Sciatic nerve (tissue), 2 donors: ENCODE results near the gene RCSD1. TPM values are rescaled to one million over a fixed set of nuclear protein-coding genes. Genes with fewer than 3 reads are reported as not detected.

Source experiments
- ATAC-seq: fragments of 200-7000 bp; cut with Tn5 transposase; one replicate; pipeline ENCODE4 v1.9.1; 2020; ENCODE audit warnings: mild to moderate bottlenecking, moderate library complexity
- DNase-seq: peaks from one replicate; pipeline ENCODE4 v3.0.0-alpha.2; 2020; ENCODE audit warnings: low spot score
- intact Hi-C: fragments of 100-400 bp; cut with DNase I; formaldehyde crosslinking; loops from one replicate; pipeline ENCODE4 v1.14.2; 2022
- total RNA-seq: library from RNA; stranded (reverse); fragmentation: NEBNext Ultra II Directional; extraction: Animal tissue kit (Norgen Biotek cat#: 25700); gene quantifications from one replicate; pipeline ENCODE4 v1.2.1, GENCODE V29; 2021
- donor health status: DM: no; HTN: no; CAD: no.
- donor health status: DM: no; HTN: no; CAD: no.

The RCSD1 gene
- total RNA-seq, 1 donor from 2014 or later = 12.2 TPM

GRCh38 chr1:167635156-167635648 is 5.2 kb downstream of the RCSD1 start:
- intact Hi-C loops = no loop called here
- DNase-seq (no peak), ATAC-seq (peak; percentile 51)

- no peak for DNase-seq
- intact Hi-C loops = no loop called here
- ATAC-seq = no peak
Observed at GRCh38 chr1:167635941-167636340, 5.9 kb downstream of the RCSD1 start.

GRCh38 chr1:167638064-167638463 is 8.0 kb downstream of the RCSD1 start:
- ATAC-seq (no peak), DNase-seq (no peak)
- intact Hi-C loops = no loop called here

- intact Hi-C loops = no loop called here
- ATAC-seq (no peak), DNase-seq (no peak)
Observed at GRCh38 chr1:167640051-167640450, 10.0 kb downstream of the RCSD1 start.

GRCh38 chr1:167641786-167642500 is 11.9 kb downstream of the RCSD1 start:
- ATAC-seq = peak; percentile 13
- intact Hi-C loops = no loop called here
- DNase-seq = no peak

- ATAC-seq (no peak), DNase-seq (no peak)
- intact Hi-C loops = no loop called here
Observed at GRCh38 chr1:167642501-167642826, 12.4 kb downstream of the RCSD1 start.

- ATAC-seq = no peak
- DNase-seq = no peak
- intact Hi-C loops = no loop called here
Observed at GRCh38 chr1:167643441-167643840, 13.4 kb downstream of the RCSD1 start.

GRCh38 chr1:167644551-167644950 is 14.5 kb downstream of the RCSD1 start:
- intact Hi-C loops = no loop called here
- ATAC-seq (no peak), DNase-seq (no peak)

GRCh38 chr1:167645140-167645541 is 15.1 kb downstream of the RCSD1 start:
- intact Hi-C loops = no loop called here
- DNase-seq (no peak), ATAC-seq (no peak)

GRCh38 chr1:167645625-167646414 is 15.8 kb downstream of the RCSD1 start:
- intact Hi-C loops = no loop called here
- ATAC-seq (no peak), DNase-seq (no peak)

GRCh38 chr1:167648252-167648849 is 18.3 kb downstream of the RCSD1 start:
- intact Hi-C loops = no loop called here
- DNase-seq = no peak
- peak; percentile 41 for ATAC-seq

GRCh38 chr1:167648978-167649744 is 19.1 kb downstream of the RCSD1 start:
- intact Hi-C loops = no loop called here
- no peak for DNase-seq
- ATAC-seq = peak; percentile 84

- ATAC-seq (peak; percentile 54), DNase-seq (no peak)
- intact Hi-C loops = no loop called here
Observed at GRCh38 chr1:167650269-167651160, 20.5 kb downstream of the RCSD1 start.

- DNase-seq (no peak), ATAC-seq (no peak)
- intact Hi-C loops = no loop called here
Observed at GRCh38 chr1:167651161-167651693, 21.2 kb downstream of the RCSD1 start.

- ATAC-seq = peak; percentile 82
- intact Hi-C loops = no loop called here
- no peak for DNase-seq
Observed at GRCh38 chr1:167654975-167655575, 25.0 kb downstream of the RCSD1 start.

- DNase-seq (no peak), ATAC-seq (no peak)
- intact Hi-C loops = no loop called here
Observed at GRCh38 chr1:167656657-167657056, 26.6 kb downstream of the RCSD1 start.

- ATAC-seq (no peak), DNase-seq (no peak)
- intact Hi-C loops = no loop called here
Observed at GRCh38 chr1:167658574-167659328, 28.7 kb downstream of the RCSD1 start.
